Upper lobe of right lung (tissue), 1 donor: ENCODE results near the gene SETD1A. TPM values are rescaled to one million over a fixed set of nuclear protein-coding genes. Genes with fewer than 3 reads are reported as not detected.
"Not testable (repeated sequence)": the region's sequence is repeated elsewhere in the genome, so short reads cannot be mapped to it uniquely, and the experiment has no call there.

Source experiments
- ATAC-seq: fragments of 200-7000 bp; cut with Tn5 transposase; one replicate; pipeline ENCODE4 v1.9.1; 2020; ENCODE audit warnings: mild to moderate bottlenecking, moderate library complexity
- DNase-seq: peaks from one replicate; pipeline ENCODE4 v3.0.0-alpha.2; 2020
- H3K27ac ChIP-seq: fragments of 200-600 bp; one replicate; pipeline ENCODE4 v1.8.0; 2022
- H3K27me3 ChIP-seq: fragments of 200-600 bp; one replicate; pipeline ENCODE4 v1.8.0; 2022; ENCODE audit warnings: mild to moderate bottlenecking
- H3K36me3 ChIP-seq: fragments of 200-600 bp; one replicate; pipeline ENCODE4 v1.8.0; 2022
- H3K4me1 ChIP-seq: fragments of 200-600 bp; one replicate; pipeline ENCODE4 v1.8.0; 2022
- H3K4me3 ChIP-seq: fragments of 200-600 bp; one replicate; pipeline ENCODE4 v1.8.0; 2022; ENCODE audit warnings: mild to moderate bottlenecking
- H3K9me3 ChIP-seq: fragments of 200-600 bp; one replicate; pipeline ENCODE4 v1.8.0; 2022
- intact Hi-C: fragments of 100-400 bp; cut with DNase I; formaldehyde crosslinking; loops from one replicate; pipeline ENCODE4 v1.11.0; 2022
- total RNA-seq: library from RNA; stranded (reverse); fragmentation: NEBNext Ultra II Directional; extraction: Animal tissue kit (Norgen Biotek cat#: 25700); gene quantifications from one replicate; pipeline ENCODE4 v1.2.1, GENCODE V29; 2021
- TF ChIP-seq, protein P1 (sequence below): fragments of 200-600 bp; IDR thresholded peaks from one replicate; pipeline ENCODE4 v1.8.0; 2022; ENCODE audit warnings: antibody characterized with exemption
- donor health status: DM: no; HTN: yes; CAD: no; lungs with severe emphysema.

Gene SETD1A
- total RNA-seq, 1 donor from 2014 or later: 18.6 TPM

GRCh38 chr16:31009894-31010584, 52.5 kb downstream of the SETD1A start:
- intact Hi-C loops: no loop called here
- TF ChIP-seq, protein P1, sequence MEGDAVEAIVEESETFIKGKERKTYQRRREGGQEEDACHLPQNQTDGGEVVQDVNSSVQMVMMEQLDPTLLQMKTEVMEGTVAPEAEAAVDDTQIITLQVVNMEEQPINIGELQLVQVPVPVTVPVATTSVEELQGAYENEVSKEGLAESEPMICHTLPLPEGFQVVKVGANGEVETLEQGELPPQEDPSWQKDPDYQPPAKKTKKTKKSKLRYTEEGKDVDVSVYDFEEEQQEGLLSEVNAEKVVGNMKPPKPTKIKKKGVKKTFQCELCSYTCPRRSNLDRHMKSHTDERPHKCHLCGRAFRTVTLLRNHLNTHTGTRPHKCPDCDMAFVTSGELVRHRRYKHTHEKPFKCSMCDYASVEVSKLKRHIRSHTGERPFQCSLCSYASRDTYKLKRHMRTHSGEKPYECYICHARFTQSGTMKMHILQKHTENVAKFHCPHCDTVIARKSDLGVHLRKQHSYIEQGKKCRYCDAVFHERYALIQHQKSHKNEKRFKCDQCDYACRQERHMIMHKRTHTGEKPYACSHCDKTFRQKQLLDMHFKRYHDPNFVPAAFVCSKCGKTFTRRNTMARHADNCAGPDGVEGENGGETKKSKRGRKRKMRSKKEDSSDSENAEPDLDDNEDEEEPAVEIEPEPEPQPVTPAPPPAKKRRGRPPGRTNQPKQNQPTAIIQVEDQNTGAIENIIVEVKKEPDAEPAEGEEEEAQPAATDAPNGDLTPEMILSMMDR: no peak
- H3K9me3 ChIP-seq: no peaks in the 10 kb centered on the region
- H3K36me3 ChIP-seq: no peaks in the 10 kb centered on the region
- H3K4me3 ChIP-seq: no peak overlapping the region
- H3K27me3 ChIP-seq: peaks cover 46% of the 10 kb centered on the region
- no peak for ATAC-seq
- H3K27ac ChIP-seq: no peak overlapping the region
- no peaks in the 10 kb centered on the region for H3K4me1 ChIP-seq
- no peak for DNase-seq

- no peak for DNase-seq
- Histone ChIP-seq H3K9me3 (no peaks in the 10 kb centered on the region), H3K27me3 (peaks cover 46% of the 10 kb centered on the region), H3K36me3 (no peaks in the 10 kb centered on the region), H3K4me3 (no peak within 1 kb of the TSS), H3K27ac (no peak within 1 kb of the TSS), H3K4me1 (no peaks in the 10 kb centered on the region)
- TF ChIP-seq, protein P1: no peak
- intact Hi-C loops: no loop called here
- ATAC-seq: no peak
Observed at GRCh38 chr16:31010585-31011325, 53.2 kb downstream of the SETD1A start, which contains the start of gene STX1B. TSS of gene STX1B (minus strand) at chr16:31010638. CDS start at chr16:31010396, 242 bp downstream.

GRCh38 chr16:31011815-31012214, 54.3 kb downstream of the SETD1A start:
- H3K27ac ChIP-seq, H3K4me3 ChIP-seq, H3K9me3 ChIP-seq, DNase-seq, H3K36me3 ChIP-seq, intact Hi-C loops, ATAC-seq, H3K4me1 ChIP-seq: not testable (repeated sequence)
- peaks cover 46% of the 10 kb centered on the region for H3K27me3 ChIP-seq

DNA sequence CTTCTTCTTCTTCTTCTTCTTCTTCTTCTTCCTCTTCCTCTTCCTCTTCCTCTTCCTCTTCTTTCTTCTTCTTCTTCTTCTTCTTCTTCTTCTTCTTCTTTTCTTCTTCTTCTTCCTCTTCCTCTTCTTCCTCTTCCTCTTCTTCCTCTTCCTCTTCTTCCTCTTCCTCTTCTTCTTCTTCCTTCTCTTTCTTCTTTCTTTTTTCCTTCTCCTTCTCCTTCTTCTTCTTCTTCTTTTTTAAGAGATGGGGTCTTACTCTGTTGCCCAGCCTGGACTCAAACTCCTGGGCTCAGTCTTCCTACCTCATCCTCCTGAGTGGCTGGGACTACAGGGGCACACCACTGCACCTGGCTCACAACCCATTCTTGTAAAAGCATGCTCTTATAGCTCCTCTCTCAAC, 55.7 kb downstream of the SETD1A start:
- intact Hi-C loops, H3K27ac ChIP-seq, H3K36me3 ChIP-seq, ATAC-seq, H3K4me3 ChIP-seq, H3K9me3 ChIP-seq, H3K4me1 ChIP-seq, DNase-seq: not testable (repeated sequence)
- H3K27me3 ChIP-seq: peaks cover 39% of the 10 kb centered on the region

DNA sequence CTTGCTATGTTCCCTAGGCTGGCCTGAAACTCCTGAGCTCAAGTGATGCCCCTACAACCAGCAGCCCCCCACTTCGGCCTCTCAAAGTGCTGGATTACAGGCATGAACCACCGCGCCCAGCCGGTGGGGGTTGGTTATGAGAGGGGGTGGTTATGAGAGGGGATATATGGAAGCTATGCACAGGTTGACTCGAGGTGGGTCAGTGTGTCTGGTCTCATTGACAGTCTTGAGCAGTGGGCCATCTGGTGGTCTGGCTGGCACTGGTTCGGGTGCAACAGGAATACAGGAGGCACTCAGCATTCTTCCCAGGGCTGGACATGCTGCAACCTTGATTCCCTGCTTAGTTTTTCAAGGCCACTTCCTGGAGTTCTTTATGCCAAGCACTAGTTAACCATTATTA, 58.5 kb downstream of the SETD1A start:
- Histone ChIP-seq H3K36me3 (no peaks in the 10 kb centered on the region), H3K9me3 (no peaks in the 10 kb centered on the region), H3K27ac (no peak overlapping the region), H3K27me3 (peaks cover 18% of the 10 kb centered on the region), H3K4me3 (no peak overlapping the region), H3K4me1 (no peaks in the 10 kb centered on the region)
- no peak for ATAC-seq
- TF ChIP-seq, protein P1: no peak
- intact Hi-C loops: no loop called here
- DNase-seq: no peak

DNA sequence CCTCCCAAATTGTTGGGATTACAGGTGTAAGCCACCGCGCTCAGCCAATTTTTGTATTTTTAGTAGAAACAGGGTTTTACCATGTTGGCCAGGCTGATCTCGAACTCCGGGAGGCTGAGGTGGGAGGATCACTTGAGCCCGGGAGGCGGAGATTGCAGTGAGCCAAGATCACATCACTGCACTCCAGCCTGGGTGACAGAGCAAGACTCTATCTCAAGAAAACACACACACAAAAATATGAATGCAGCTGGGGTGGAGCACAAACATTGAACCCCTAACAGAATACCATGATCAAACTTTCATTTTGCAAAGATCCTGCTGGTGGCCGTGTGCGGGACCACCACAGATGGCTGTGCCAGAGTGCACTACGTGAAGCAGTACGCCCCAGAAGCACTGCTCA, 60.2 kb downstream of the SETD1A start:
- H3K4me3 ChIP-seq, H3K27me3 ChIP-seq, DNase-seq, H3K4me1 ChIP-seq, intact Hi-C loops, ATAC-seq, H3K27ac ChIP-seq, H3K36me3 ChIP-seq, H3K9me3 ChIP-seq: not testable (repeated sequence)

DNA sequence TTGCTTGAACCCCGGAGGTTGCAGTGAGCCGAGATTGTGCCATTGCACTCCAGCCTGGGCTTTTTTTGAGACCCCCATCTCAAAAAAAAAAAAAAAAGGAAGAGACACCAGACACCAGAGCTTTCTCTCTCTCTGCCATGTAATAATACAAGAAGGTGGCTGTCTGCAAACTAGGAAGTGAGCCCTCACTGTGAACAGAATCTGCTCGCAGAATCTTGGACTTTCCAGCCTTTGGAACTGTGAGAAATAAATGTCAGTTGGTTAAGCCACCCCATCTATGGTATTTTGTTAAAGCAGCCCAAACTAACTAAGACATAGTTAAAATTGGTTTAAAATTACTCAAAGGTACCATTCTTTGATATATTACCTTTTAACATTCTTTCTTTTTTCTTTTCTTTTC, 63.0 kb downstream of the SETD1A start:
- ATAC-seq: no peak
- DNase-seq: no peak
- Histone ChIP-seq H3K4me3 (no peak overlapping the region), H3K4me1 (no peaks in the 10 kb centered on the region), H3K27me3 (no peaks in the 10 kb centered on the region), H3K9me3 (no peaks in the 10 kb centered on the region), H3K27ac (no peak overlapping the region), H3K36me3 (no peaks in the 10 kb centered on the region)
- intact Hi-C loops: no loop called here
- TF ChIP-seq, protein P1: no peak
